Thyroid gland (tissue), 4 donors: ENCODE data around the gene MPP7. TPM values are rescaled to one million over a fixed set of nuclear protein-coding genes. Genes with fewer than 3 reads are reported as not detected.

Experiments used
- DNase-seq, 2 donors: peaks; one replicate each; pipeline ENCODE4 v3.0.0-alpha.2; 2019
- H3K27ac ChIP-seq, 3 donors: fragments of 200-600 bp; sonication (generic); 1 replicate in 2 of 3; 2 replicates in 1 of 3; pipeline ENCODE4 v1.5.1; 2016 to 2019; ENCODE audit warnings: mild to moderate bottlenecking in 1 of 3, moderate library complexity in 1 of 3
- H3K27me3 ChIP-seq: fragments of 200-600 bp; sonication (generic); one replicate; pipeline ENCODE4 v1.5.1; 2019
- H3K36me3 ChIP-seq, 2 donors: fragments of 200-600 bp; sonication (generic); one replicate each; pipeline ENCODE4 v1.5.1; 2016 to 2019
- H3K4me1 ChIP-seq, 2 donors: fragments of 200-600 bp; sonication (generic); one replicate each; pipeline ENCODE4 v1.5.1; 2017 to 2019
- H3K4me3 ChIP-seq, 3 donors: fragments of 200-600 bp; sonication (generic); replicated peaks in 1 of 3; 1 replicate in 2 of 3; 2 replicates in 1 of 3; pipeline ENCODE4 v1.5.1; 2016; ENCODE audit warnings: mild to moderate bottlenecking in 1 of 3
- H3K9me3 ChIP-seq: fragments of 200-600 bp; sonication (generic); one replicate; pipeline ENCODE4 v1.5.1; 2017
- POLR2A ChIP-seq, 2 donors: fragments of 450-650 bp; IDR thresholded peaks; one replicate each; pipeline ENCODE4 v1.6.1; 2017; ENCODE audit warnings: antibody characterized with exemption in 2 of 2, mild to moderate bottlenecking in 2 of 2, moderate library complexity in 1 of 2
- WGBS, 2 donors: methylation state at CpG; one replicate each; pipeline ENCODE4 v1.1.5; 2017; 5-methylcytosine and 5-hydroxymethylcytosine counted together
- intact Hi-C: fragments of 100-400 bp; cut with DNase I; formaldehyde crosslinking; loops from one replicate; pipeline ENCODE4 v1.15.1; 2023
- total RNA-seq, 4 donors: library from RNA; depleted of rRNA; stranded (reverse); fragments of >200 nt; gene quantifications; one replicate each; pipeline ENCODE4 v1.2.3, GENCODE V29; 2016
- TF ChIP-seq, protein P1 (sequence below), 6 experiments: fragments of 200-600 bp in 3 of 6; fragments of 450-650 bp in 3 of 6; sonication (generic) in 3 of 6; IDR thresholded peaks; one replicate each; pipeline ENCODE4 v1.5.1; 2016 to 2019; ENCODE audit warnings: antibody characterized with exemption in 6 of 6, mild to moderate bottlenecking in 2 of 6, inconsistent platforms in 1 of 6, moderate library complexity in 1 of 6

MPP7 gene
- total RNA-seq, 4 donors from 2014 or later = 21.2 to 37.7 (median 26.6) TPM

DNA sequence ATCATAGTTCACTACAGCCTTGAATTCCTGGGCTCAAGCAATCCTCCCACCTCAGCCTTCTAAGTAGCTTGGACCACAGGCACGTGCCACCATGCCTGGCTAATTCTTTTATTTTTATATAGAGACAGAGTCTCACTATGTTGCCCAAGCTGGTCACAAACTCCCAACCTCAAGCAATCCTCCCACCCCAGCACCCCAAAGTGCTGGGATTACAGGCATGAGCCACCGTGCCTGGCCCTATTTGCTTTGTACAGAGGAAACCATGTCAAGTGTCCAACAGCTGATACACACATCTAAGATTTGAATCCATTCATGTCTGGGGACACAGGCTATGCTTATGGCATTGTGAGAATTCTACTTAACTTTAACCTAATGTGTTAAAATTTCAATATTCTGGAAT, 29.9 kb upstream of the MPP7 start:
- H3K27me3 ChIP-seq = no peaks in the 10 kb centered on the region
- DNase-seq = no peak
- H3K27ac ChIP-seq = no peak overlapping the region
- intact Hi-C loops = no loop called here
- TF ChIP-seq, protein P1, sequence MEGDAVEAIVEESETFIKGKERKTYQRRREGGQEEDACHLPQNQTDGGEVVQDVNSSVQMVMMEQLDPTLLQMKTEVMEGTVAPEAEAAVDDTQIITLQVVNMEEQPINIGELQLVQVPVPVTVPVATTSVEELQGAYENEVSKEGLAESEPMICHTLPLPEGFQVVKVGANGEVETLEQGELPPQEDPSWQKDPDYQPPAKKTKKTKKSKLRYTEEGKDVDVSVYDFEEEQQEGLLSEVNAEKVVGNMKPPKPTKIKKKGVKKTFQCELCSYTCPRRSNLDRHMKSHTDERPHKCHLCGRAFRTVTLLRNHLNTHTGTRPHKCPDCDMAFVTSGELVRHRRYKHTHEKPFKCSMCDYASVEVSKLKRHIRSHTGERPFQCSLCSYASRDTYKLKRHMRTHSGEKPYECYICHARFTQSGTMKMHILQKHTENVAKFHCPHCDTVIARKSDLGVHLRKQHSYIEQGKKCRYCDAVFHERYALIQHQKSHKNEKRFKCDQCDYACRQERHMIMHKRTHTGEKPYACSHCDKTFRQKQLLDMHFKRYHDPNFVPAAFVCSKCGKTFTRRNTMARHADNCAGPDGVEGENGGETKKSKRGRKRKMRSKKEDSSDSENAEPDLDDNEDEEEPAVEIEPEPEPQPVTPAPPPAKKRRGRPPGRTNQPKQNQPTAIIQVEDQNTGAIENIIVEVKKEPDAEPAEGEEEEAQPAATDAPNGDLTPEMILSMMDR (IDR thresholded peaks at IDR 0.05) = no peak
- TF ChIP-seq POLR2A (IDR thresholded peaks at IDR 0.05) = no peak
- 66 to 72% methylated on average over 2 of the region's 2 CpGs for WGBS, 2 donors
- H3K9me3 ChIP-seq = no peaks in the 10 kb centered on the region
- H3K4me3 ChIP-seq = no peak overlapping the region
- no peaks in the 10 kb centered on the region for H3K36me3 ChIP-seq
- peaks cover 0 to 4% of the 10 kb centered on the region in 2 donors for H3K4me1 ChIP-seq

DNA sequence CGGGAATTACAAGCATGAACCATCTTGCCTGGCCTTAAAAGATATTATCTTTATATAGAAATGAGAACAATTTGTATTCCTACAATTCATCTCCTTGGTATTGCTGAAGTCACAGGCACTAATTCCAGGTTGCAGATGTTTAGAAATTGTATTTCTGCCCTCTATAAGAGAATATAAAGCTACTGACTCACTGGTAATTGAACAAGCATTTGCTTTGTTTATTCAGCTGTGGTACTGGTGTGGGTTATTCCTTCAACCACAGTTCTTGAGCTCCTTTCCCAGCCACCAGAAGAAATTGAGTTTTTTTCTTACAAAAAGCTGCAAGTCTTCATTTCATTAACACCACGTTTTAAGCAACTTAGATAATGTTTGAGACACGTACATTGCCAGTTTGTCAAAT, 29.0 kb upstream of the MPP7 start:
- TF ChIP-seq, protein P1 (IDR thresholded peaks at IDR 0.05) = no peak
- TF ChIP-seq POLR2A (IDR thresholded peaks at IDR 0.05) = no peak
- no peak overlapping the region for H3K27ac ChIP-seq
- peaks cover under 1 to 10% of the 10 kb centered on the region in 2 donors for H3K4me1 ChIP-seq
- intact Hi-C loops = no loop called here
- H3K27me3 ChIP-seq = no peaks in the 10 kb centered on the region
- DNase-seq = no peak
- WGBS, 2 donors = 63 to 64% methylated on average over 3 of the region's 3 CpGs
- no peak overlapping the region for H3K4me3 ChIP-seq
- H3K36me3 ChIP-seq = no peaks in the 10 kb centered on the region
- no peaks in the 10 kb centered on the region for H3K9me3 ChIP-seq

DNA sequence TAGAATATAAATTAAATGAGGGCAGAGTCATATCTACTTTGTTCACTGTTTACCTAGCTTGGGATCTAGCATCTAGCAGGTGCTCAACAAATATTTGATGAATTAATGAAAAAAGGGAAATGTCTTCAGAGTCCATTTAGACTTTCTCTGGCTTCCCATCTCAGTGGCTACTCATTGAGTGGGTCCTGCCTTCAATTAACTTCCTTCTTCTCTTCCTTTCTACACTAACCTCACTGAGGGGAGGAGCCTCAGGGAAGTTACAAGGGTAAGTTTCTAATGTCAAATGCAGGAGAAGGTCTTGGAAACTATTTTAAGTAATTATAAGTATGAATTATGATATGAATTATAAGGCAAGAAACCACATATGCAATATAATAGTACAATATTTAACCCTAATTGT, 28.2 kb upstream of the MPP7 start:
- H3K27ac ChIP-seq = no peak overlapping the region
- intact Hi-C loops = no loop called here
- peaks cover 7 to 17% of the 10 kb centered on the region in 2 donors for H3K4me1 ChIP-seq
- DNase-seq = no peak
- H3K27me3 ChIP-seq = no peaks in the 10 kb centered on the region
- H3K4me3 ChIP-seq = no peak overlapping the region
- no peaks in the 10 kb centered on the region for H3K9me3 ChIP-seq
- H3K36me3 ChIP-seq = no peaks in the 10 kb centered on the region
- no peak for TF ChIP-seq POLR2A (IDR thresholded peaks at IDR 0.05)
- TF ChIP-seq, protein P1 (IDR thresholded peaks at IDR 0.05) = no peak

DNA sequence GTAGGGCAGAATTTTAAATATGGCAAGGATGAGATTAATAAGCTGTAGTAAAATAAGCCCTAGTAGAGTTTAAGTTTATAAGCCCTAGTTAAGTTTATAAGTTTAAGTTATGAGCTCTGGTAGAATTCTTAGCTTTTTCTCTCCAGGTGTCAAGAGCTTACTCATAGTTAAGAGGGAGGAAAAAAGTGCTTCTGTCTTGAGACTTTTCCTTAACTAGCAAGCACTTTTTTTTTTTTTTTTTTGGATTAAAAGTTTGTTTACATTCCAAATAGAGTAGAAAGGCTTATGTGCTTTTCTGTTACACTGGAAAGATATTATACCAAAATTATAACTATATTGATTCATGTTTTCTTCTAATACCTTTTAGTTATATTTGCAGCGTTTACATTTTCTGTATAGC, 25.5 kb upstream of the MPP7 start:
- 96 to 97% methylated on average over 1 of the region's 1 CpG for WGBS, 2 donors
- intact Hi-C loops = no loop called here

DNA sequence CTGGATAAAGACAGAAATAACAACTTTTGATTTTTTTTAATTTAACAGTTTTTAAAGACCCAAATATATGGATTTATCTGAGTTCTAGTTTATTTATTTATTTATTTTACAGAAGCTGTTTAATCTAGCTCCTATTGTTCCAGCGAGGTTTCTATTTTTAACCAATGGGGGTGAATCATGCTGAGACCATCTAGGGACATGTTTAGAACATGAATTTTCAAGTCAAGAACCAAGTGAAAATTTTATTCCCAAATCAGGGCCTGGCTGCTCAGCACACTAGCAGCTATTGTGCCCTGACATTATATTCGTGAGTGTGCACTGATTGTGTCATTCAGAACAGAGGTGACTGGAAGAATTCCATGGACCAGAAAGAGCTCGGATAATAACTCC, 24.6 kb upstream of the MPP7 start:
- no peak overlapping the region for H3K4me3 ChIP-seq
- DNase-seq = no peak
- intact Hi-C loops = no loop called here
- WGBS, 2 donors = 50 to 69% methylated on average over 3 of the region's 3 CpGs
- no peaks in the 10 kb centered on the region for H3K9me3 ChIP-seq
- H3K4me1 ChIP-seq = peaks cover 7 to 18% of the 10 kb centered on the region in 2 donors
- TF ChIP-seq, protein P1 (IDR thresholded peaks at IDR 0.05) = no peak
- TF ChIP-seq POLR2A (IDR thresholded peaks at IDR 0.05) = no peak
- H3K27me3 ChIP-seq = no peaks in the 10 kb centered on the region
- H3K36me3 ChIP-seq = no peaks in the 10 kb centered on the region
- peak overlapping the region; percentile 78 to 85 (median 79) for H3K27ac ChIP-seq

More for the DNA sequence above, 25.5 kb upstream of the MPP7 start:
- no peak overlapping the region for H3K27ac ChIP-seq
- H3K4me1 ChIP-seq = peaks cover 7 to 17% of the 10 kb centered on the region in 2 donors
- no peaks in the 10 kb centered on the region for H3K9me3 ChIP-seq
- H3K27me3 ChIP-seq = no peaks in the 10 kb centered on the region
- H3K36me3 ChIP-seq = no peaks in the 10 kb centered on the region
- H3K4me3 ChIP-seq = no peak overlapping the region
- TF ChIP-seq POLR2A (IDR thresholded peaks at IDR 0.05) = no peak
- TF ChIP-seq, protein P1 (IDR thresholded peaks at IDR 0.05) = no peak
- DNase-seq = no peak
